ENCODE results near the gene AS3MT.

AS3MT gene

DNA sequence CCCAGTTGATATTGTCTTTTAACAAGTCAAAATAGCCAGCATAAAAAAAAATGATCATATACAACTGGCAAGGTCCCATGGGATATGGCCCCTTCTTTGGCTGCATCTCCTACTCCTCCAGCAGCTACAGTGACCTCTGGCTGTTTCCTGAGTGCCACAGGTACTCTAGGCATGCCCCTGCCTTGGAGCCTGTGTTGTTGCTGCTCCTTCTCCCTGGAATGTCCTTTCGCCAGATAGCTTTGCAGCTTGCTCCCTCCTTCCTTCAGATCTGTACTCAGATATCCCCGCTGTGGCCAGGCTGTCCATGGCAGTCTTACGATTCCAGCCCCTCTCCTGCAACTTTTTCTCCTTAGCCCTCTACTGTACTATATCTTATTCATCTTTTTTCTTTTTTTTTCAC, 72.1 kb downstream of the AS3MT start:
- no peak overlapping the region for H3K4me3 ChIP-seq (ENCODE audit: low read depth, low read length)
- no peak for DNase-seq (ENCODE audit: low read depth)
- TF ChIP-seq, protein P1, sequence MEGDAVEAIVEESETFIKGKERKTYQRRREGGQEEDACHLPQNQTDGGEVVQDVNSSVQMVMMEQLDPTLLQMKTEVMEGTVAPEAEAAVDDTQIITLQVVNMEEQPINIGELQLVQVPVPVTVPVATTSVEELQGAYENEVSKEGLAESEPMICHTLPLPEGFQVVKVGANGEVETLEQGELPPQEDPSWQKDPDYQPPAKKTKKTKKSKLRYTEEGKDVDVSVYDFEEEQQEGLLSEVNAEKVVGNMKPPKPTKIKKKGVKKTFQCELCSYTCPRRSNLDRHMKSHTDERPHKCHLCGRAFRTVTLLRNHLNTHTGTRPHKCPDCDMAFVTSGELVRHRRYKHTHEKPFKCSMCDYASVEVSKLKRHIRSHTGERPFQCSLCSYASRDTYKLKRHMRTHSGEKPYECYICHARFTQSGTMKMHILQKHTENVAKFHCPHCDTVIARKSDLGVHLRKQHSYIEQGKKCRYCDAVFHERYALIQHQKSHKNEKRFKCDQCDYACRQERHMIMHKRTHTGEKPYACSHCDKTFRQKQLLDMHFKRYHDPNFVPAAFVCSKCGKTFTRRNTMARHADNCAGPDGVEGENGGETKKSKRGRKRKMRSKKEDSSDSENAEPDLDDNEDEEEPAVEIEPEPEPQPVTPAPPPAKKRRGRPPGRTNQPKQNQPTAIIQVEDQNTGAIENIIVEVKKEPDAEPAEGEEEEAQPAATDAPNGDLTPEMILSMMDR (conservative IDR thresholded peaks at IDR 0.05; ENCODE audit: low read depth, low read length), result no peak

DNA sequence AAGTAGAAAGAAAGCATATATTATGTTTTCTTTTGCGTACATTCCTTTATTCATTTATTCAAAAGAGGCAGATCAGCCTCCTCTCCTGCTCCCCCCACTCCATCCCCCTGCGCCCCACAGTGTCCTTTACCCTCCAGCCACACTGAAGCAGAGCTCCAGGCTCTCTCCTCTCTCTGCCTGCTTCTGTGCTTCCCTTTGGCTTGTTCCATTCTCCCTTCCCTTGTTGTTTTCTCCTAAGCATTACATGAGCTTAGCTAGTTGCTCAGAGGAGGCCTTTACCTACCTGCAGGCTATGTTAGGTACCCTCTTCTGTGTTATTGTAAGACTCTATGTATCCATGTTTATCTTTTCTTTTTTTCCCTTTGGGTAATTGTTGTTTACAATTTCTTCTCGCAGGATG, 76.2 kb downstream of the AS3MT start:
- TF ChIP-seq, protein P1 (conservative IDR thresholded peaks at IDR 0.05; ENCODE audit: low read depth, low read length), result no peak
- DNase-seq (ENCODE audit: low read depth), result no peak
- no peak overlapping the region for H3K4me3 ChIP-seq (ENCODE audit: low read depth, low read length)

DNA sequence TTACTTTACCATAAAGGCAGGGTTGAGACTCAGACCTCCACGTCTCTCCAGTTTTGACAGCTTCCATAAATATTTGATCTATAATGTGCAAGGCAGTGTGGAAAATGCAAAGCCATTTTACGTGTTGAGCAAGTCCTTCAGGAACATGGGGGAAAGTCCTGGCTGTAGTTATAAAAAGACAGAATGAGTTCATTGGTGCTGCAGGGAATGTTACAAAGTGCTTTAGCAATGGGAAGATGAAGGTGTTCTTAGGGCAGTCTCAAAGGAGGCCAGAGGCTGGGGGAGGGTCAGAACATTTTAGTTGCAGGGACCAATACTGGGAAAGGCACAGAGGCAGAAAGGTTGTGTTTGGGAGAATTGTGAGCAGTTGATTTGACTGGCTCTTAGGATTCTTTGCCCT, 76.7 kb downstream of the AS3MT start:
- no peak overlapping the region for H3K4me3 ChIP-seq (ENCODE audit: low read depth, low read length)
- DNase-seq (ENCODE audit: low read depth), result no peak
- TF ChIP-seq, protein P1 (conservative IDR thresholded peaks at IDR 0.05; ENCODE audit: low read depth, low read length), result no peak

DNA sequence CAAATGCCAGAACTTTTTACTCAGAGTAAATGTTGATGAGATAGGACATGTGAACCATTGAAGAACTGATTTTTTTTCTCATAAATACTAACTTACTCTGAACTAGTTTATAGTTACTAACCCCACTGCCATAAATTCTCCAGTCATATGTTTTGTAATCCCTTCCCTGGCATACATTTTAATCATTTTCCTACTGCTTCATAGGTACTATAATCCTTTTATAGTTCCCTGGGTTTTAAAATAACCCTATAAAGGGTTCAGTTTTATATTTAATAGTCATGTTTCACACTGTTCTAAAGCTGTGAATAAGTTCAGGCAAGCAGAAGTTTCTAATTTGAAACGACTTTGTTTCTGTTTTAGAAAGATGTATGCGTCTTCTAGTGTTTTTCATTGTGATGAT, 77.7 kb downstream of the AS3MT start:
- H3K4me3 ChIP-seq (ENCODE audit: low read depth, low read length), result no peak overlapping the region
- TF ChIP-seq, protein P1 (conservative IDR thresholded peaks at IDR 0.05; ENCODE audit: low read depth, low read length), result no peak
- no peak for DNase-seq (ENCODE audit: low read depth)

DNA sequence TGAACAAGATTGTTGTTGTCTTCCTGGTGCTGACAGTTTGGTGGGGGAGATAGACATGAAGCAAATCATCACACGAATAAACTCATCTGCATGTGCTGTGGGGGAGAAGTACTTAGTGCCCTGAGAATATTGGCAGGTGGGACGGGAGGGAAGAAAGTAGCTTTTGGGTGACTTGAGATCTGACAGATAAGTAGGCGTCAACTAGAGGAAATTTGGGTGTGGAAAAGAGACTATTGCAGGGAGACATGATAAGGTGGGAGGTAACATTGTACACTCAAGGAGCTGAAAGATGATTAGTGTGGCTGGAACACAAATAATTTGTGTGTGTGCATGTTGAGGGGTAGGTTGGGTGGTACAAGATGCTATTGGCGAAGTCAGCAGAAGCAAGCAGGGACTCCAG, 78.9 kb downstream of the AS3MT start:
- TF ChIP-seq, protein P1 (conservative IDR thresholded peaks at IDR 0.05; ENCODE audit: low read depth, low read length), result no peak
- DNase-seq (ENCODE audit: low read depth), result no peak
- no peak overlapping the region for H3K4me3 ChIP-seq (ENCODE audit: low read depth, low read length)

DNA sequence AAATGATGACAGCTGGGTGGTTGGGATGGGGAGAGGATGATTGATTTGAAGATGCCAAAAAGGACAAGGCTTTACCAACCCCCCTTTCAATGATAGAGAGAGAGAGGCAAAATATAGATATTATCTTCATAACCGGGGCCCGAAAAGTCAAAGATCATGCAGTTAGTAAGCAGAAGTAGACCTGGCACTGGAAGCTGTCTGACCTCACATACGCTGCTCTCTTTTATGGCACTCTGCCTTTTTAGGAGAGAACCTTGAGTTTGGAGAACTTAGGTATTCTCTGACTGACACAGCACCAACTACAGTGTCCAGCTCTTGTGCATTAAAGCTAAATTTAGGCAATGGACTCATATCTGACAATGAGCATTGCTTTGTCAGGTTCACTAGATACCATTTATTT, 79.5 kb downstream of the AS3MT start:
- DNase-seq (ENCODE audit: low read depth), result no peak
- TF ChIP-seq, protein P1 (conservative IDR thresholded peaks at IDR 0.05; ENCODE audit: low read depth, low read length), result no peak
- H3K4me3 ChIP-seq (ENCODE audit: low read depth, low read length), result no peak overlapping the region

DNA sequence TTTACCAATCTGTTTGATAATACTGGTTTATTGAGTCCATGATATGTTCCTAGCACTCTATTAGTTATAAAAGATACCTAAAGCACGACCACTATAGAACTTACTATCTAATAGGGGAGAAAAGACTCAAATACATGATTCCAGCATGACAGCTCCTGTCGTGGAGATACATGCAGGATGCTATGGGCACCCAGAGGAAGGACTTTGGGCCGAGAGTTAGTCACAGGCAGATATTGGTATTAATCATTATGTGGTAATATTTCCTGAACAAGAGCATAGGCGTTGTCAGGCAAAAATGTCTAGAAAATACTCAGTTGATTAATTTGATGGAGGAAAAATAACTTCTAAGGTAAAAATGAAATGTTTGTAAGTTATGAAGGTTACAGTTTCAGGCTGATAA, 80.6 kb downstream of the AS3MT start:
- H3K4me3 ChIP-seq (ENCODE audit: low read depth, low read length), result no peak overlapping the region
- TF ChIP-seq, protein P1 (conservative IDR thresholded peaks at IDR 0.05; ENCODE audit: low read depth, low read length), result no peak
- no peak for DNase-seq (ENCODE audit: low read depth)

Measured in choroid plexus epithelial cell (primary cell).